Glomerular endothelial cell (primary cell): ENCODE results near the gene CLBA1. TPM values are rescaled to one million over a fixed set of nuclear protein-coding genes. Genes with fewer than 3 reads are reported as not detected.

Experiments
- DNase-seq: peaks from one replicate; pipeline ENCODE4 v3.0.0-alpha.2; 2011; ENCODE audit warnings: low read depth, low spot score; ENCODE audit errors: extremely low read depth
- total RNA-seq: library from RNA; depleted of rRNA; stranded (reverse); fragments of >200 nt; gene quantifications from 2 replicates; pipeline ENCODE4 v1.2.3, GENCODE V29; 2015

CLBA1 gene
- total RNA-seq, 1 donor from 2014 or later: 6.4 TPM

GRCh38 chr14:105041841-105042765 lies 56.5 kb downstream of the CLBA1 start:
- no peak for DNase-seq

GRCh38 chr14:105042813-105043212 lies 57.2 kb downstream of the CLBA1 start:
- DNase-seq: no peak

- no peak for DNase-seq
Observed at GRCh38 chr14:105043641-105044040, 58.1 kb downstream of the CLBA1 start.

Other genes starting within 250 kb of the CLBA1 start
- gene SIVA1, start 232.6 kb upstream of the CLBA1 start, total RNA-seq: 219 and 276 TPM in 2 replicates
- gene AKT1, start 190.0 kb upstream of the CLBA1 start, total RNA-seq: 128 and 143 TPM in 2 replicates
- 3.1 and 8.2 TPM in 2 replicates for gene ZBTB42, start 184.7 kb upstream of the CLBA1 start, total RNA-seq
- 27.5 and 37.0 TPM in 2 replicates for gene CEP170B, start 120.5 kb upstream of the CLBA1 start, total RNA-seq
- gene PLD4, start 60.9 kb upstream of the CLBA1 start, total RNA-seq: not detected in 2 replicates
- gene AHNAK2, start 7.4 kb upstream of the CLBA1 start, total RNA-seq: 47.2 and 79.6 TPM in 2 replicates
- 20.8 and 21.9 TPM in 2 replicates for gene CDCA4, start 35.3 kb downstream of the CLBA1 start, total RNA-seq
- 0.82 TPM in 1 of 2 replicates, not detected in the other for gene GPR132, start 79.6 kb downstream of the CLBA1 start, total RNA-seq
- 59.0 and 123 TPM in 2 replicates for gene JAG2, start 183.0 kb downstream of the CLBA1 start, total RNA-seq
- 66.8 and 69.8 TPM in 2 replicates for gene NUDT14, start 195.5 kb downstream of the CLBA1 start, total RNA-seq